GM18907 (cell line): ENCODE results near the gene GORAB.

Source experiments
- ATAC-seq: cut with Tn5 transposase; IDR thresholded peaks from one replicate; pipeline ENCODE4 v1.9.1; 2021; ENCODE audit warnings: mild to moderate bottlenecking, moderate library complexity; ENCODE audit not compliant: unreplicated experiment

The GORAB gene

GRCh38 chr1:170531758-170532657 lies at the start of gene GORAB:
TSS of gene GORAB (plus strand) at chr1:170532166. CDS start at chr1:170532224, 58 bp downstream.
- peak; percentile 99 for ATAC-seq

GRCh38 chr1:170483051-170483450 lies 48.9 kb upstream of the GORAB start:
- no peak for ATAC-seq

GRCh38 chr1:170487503-170487902 lies 44.5 kb upstream of the GORAB start:
- no peak for ATAC-seq

GRCh38 chr1:170491291-170491690 lies 40.7 kb upstream of the GORAB start:
- ATAC-seq: no peak

- no peak for ATAC-seq
These were observed 37.6 kb upstream of the GORAB start for GRCh38 chr1:170494369-170494768.

- ATAC-seq: no peak
These were observed 37.0 kb upstream of the GORAB start for GRCh38 chr1:170495006-170495405.

- no peak for ATAC-seq
These were observed 33.1 kb upstream of the GORAB start for GRCh38 chr1:170498876-170499275.

- ATAC-seq: no peak
These were observed 28.3 kb upstream of the GORAB start for GRCh38 chr1:170503665-170504064.

- ATAC-seq: no peak
These were observed 21.8 kb upstream of the GORAB start for GRCh38 chr1:170510163-170510562.

- ATAC-seq: no peak
These were observed 20.9 kb upstream of the GORAB start for GRCh38 chr1:170511038-170511437.

GRCh38 chr1:170513138-170513537 lies 18.8 kb upstream of the GORAB start:
- ATAC-seq: no peak

GRCh38 chr1:170518185-170518834 lies 13.7 kb upstream of the GORAB start:
- no peak for ATAC-seq

GRCh38 chr1:170518965-170519364 lies 13.0 kb upstream of the GORAB start:
- ATAC-seq: no peak

GRCh38 chr1:170520601-170521000 lies 11.4 kb upstream of the GORAB start:
- ATAC-seq: no peak

- ATAC-seq: no peak
These were observed 10.1 kb upstream of the GORAB start for GRCh38 chr1:170521818-170522217.

GRCh38 chr1:170530972-170531757 lies 801 bp upstream of the GORAB start:
- no peak for ATAC-seq

GRCh38 chr1:170533298-170533697 lies 1.3 kb downstream of the GORAB start:
- ATAC-seq: no peak

- ATAC-seq: no peak
These were observed 2.7 kb downstream of the GORAB start for GRCh38 chr1:170534626-170535147.

- ATAC-seq: no peak
These were observed 3.5 kb downstream of the GORAB start for GRCh38 chr1:170535418-170535817.

GRCh38 chr1:170536924-170537551 lies 5.1 kb downstream of the GORAB start:
- ATAC-seq: no peak
